Inflammatory macrophage treated with lipopolysaccharide for 1 hour (primary cell): ENCODE measurements around the gene OBSCN.

Experiments used
- DNase-seq, 2 donors: peaks; one replicate each; pipeline ENCODE4 v3.0.0-alpha.2; 2020 to 2022

Gene OBSCN

GRCh38 chr1:228407106-228408040, 199.5 kb downstream of the OBSCN start:
- no peak for DNase-seq

- no peak for DNase-seq
Observed at GRCh38 chr1:228408041-228408868, 200.4 kb downstream of the OBSCN start.

GRCh38 chr1:228408869-228409805, 201.3 kb downstream of the OBSCN start:
- no peak for DNase-seq

GRCh38 chr1:228410015-228410414, 202.2 kb downstream of the OBSCN start:
- peak in 1 of 2 donors; percentile 11 for DNase-seq

GRCh38 chr1:228410671-228411070, 202.8 kb downstream of the OBSCN start:
- no peak for DNase-seq

- DNase-seq = no peak
Observed at GRCh38 chr1:228411121-228411520, 203.3 kb downstream of the OBSCN start.

GRCh38 chr1:228411548-228412430, 203.9 kb downstream of the OBSCN start:
- no peak for DNase-seq

- no peak for DNase-seq
Observed at GRCh38 chr1:228413241-228414010, 205.6 kb downstream of the OBSCN start.

- DNase-seq = no peak
Observed at GRCh38 chr1:228414511-228415211, 206.8 kb downstream of the OBSCN start.

GRCh38 chr1:228415221-228415620, 207.4 kb downstream of the OBSCN start:
- no peak for DNase-seq

- DNase-seq = no peak
Observed at GRCh38 chr1:228415853-228416216, 208.0 kb downstream of the OBSCN start.

GRCh38 chr1:228416217-228416933, 208.5 kb downstream of the OBSCN start, which contains the start of gene TRIM17:
Gene TRIM17, minus strand, starts transcription at chr1:228416861. Its CDS starts 1,789 bp downstream, at chr1:228415072.
- no peak for DNase-seq

GRCh38 chr1:228417061-228417460, 209.2 kb downstream of the OBSCN start:
- no peak for DNase-seq

GRCh38 chr1:228417483-228418203, 209.8 kb downstream of the OBSCN start:
- no peak for DNase-seq

GRCh38 chr1:228420968-228421826, 213.4 kb downstream of the OBSCN start:
- DNase-seq = no peak

- no peak for DNase-seq
Observed at GRCh38 chr1:228423404-228424053, 215.7 kb downstream of the OBSCN start.
